Stimulated activated CD8-positive, alpha-beta memory T cell treated with anti-CD3 and anti-CD28 coated beads, Interleukin-4, amount 100 ng/mL, for 1 hour (primary cell): Measurements from ENCODE around the gene PDE6A.

Source experiments
- DNase-seq, 2 donors: peaks; one replicate each; pipeline ENCODE4 v3.0.0-alpha.2; 2020; ENCODE audit warnings: low read depth in 2 of 2, low spot score in 1 of 2

Gene PDE6A

GRCh38 chr5:149820012-149820411 lies 124.6 kb downstream of the PDE6A start:
- DNase-seq = no peak

GRCh38 chr5:149818116-149818515 lies 126.5 kb downstream of the PDE6A start:
- no peak for DNase-seq

- DNase-seq = no peak
Measured at GRCh38 chr5:149817539-149818060, 127.0 kb downstream of the PDE6A start.

- DNase-seq = no peak
Measured at GRCh38 chr5:149816661-149817060, 127.9 kb downstream of the PDE6A start.

- DNase-seq = no peak
Measured at GRCh38 chr5:149811453-149811852, 133.1 kb downstream of the PDE6A start.

GRCh38 chr5:149810856-149811255 lies 133.7 kb downstream of the PDE6A start:
- no peak for DNase-seq

GRCh38 chr5:149809931-149810691 lies 134.5 kb downstream of the PDE6A start:
- DNase-seq = no peak

- no peak for DNase-seq
Measured at GRCh38 chr5:149808264-149808982, 136.2 kb downstream of the PDE6A start.
